Mucosa of rectum (tissue), 2 donors: ENCODE measurements around the gene ZNF324B.
"Not testable (repeated sequence)": the region's sequence is repeated elsewhere in the genome, so short reads cannot be mapped to it uniquely, and the experiment has no call there.

ENCODE experiments used
- H3K27ac ChIP-seq, 2 donors: one replicate each; pipeline ENCODE4 v1.7.0; 2013; ENCODE audit warnings: inconsistent platforms in 2 of 2, low read depth in 2 of 2, low read length in 2 of 2
- H3K27me3 ChIP-seq, 2 donors: one replicate each; pipeline ENCODE4 v1.7.0; 2013; ENCODE audit warnings: low read length in 2 of 2; ENCODE audit not compliant: control insufficient read depth in 2 of 2, insufficient read depth in 2 of 2
- H3K36me3 ChIP-seq, 2 donors: one replicate each; pipeline ENCODE4 v1.7.0; 2013; ENCODE audit warnings: low read length in 2 of 2; ENCODE audit not compliant: control insufficient read depth in 2 of 2, insufficient read depth in 2 of 2
- H3K4me1 ChIP-seq, 2 donors: one replicate each; pipeline ENCODE4 v1.7.0; 2013; ENCODE audit warnings: low read length in 2 of 2, mild to moderate bottlenecking in 1 of 2; ENCODE audit not compliant: control insufficient read depth in 2 of 2, insufficient read depth in 2 of 2
- H3K4me3 ChIP-seq, 2 donors: one replicate each; pipeline ENCODE4 v1.7.0; 2013; ENCODE audit warnings: low read length in 2 of 2
- H3K9ac ChIP-seq, 2 donors: one replicate each; pipeline ENCODE4 v1.7.0; 2013; ENCODE audit warnings: low read length in 2 of 2, low read depth in 1 of 2, mild to moderate bottlenecking in 1 of 2
- H3K9me3 ChIP-seq, 2 donors: one replicate each; pipeline ENCODE4 v1.7.0; 2013; ENCODE audit warnings: low read length in 2 of 2; ENCODE audit not compliant: control insufficient read depth in 2 of 2
- donor health status: healthy.
- donor health status: Normal muscosa, but diverticular disease.

The ZNF324B gene

GRCh38 chr19:58479736-58480480 lies 28.5 kb downstream of the ZNF324B start:
- Histone ChIP-seq H3K9ac (no peak overlapping the region), H3K4me3 (no peak overlapping the region), H3K27me3 (no peaks in the 10 kb centered on the region), H3K36me3 (peaks cover 7 to 12% of the 10 kb centered on the region in 2 donors), H3K4me1 (peaks cover 13 to 14% of the 10 kb centered on the region in 2 donors), H3K9me3 (no peaks in the 10 kb centered on the region), H3K27ac (no peak overlapping the region)

GRCh38 chr19:58480481-58480830 lies 29.0 kb downstream of the ZNF324B start:
- Histone ChIP-seq H3K4me1 (peaks cover 8% of the 10 kb centered on the region in 2 donors), H3K9ac (no peak overlapping the region), H3K9me3 (no peaks in the 10 kb centered on the region), H3K27ac (no peak overlapping the region), H3K36me3 (peaks cover 7 to 12% of the 10 kb centered on the region in 2 donors), H3K4me3 (no peak overlapping the region), H3K27me3 (no peaks in the 10 kb centered on the region)

- Histone ChIP-seq H3K4me3 (no peak overlapping the region), H3K4me1 (peaks cover 6 to 8% of the 10 kb centered on the region in 2 donors), H3K9ac (no peak overlapping the region), H3K27ac (no peak overlapping the region), H3K27me3 (no peaks in the 10 kb centered on the region), H3K36me3 (peaks cover 7 to 12% of the 10 kb centered on the region in 2 donors), H3K9me3 (no peaks in the 10 kb centered on the region)
Measured at GRCh38 chr19:58480831-58481230, 29.4 kb downstream of the ZNF324B start.

GRCh38 chr19:58482372-58482771 lies 30.9 kb downstream of the ZNF324B start:
- Histone ChIP-seq H3K4me1 (no peaks in the 10 kb centered on the region), H3K9ac (no peak overlapping the region), H3K36me3 (peaks cover 7 to 12% of the 10 kb centered on the region in 2 donors), H3K27me3 (no peaks in the 10 kb centered on the region), H3K27ac (no peak overlapping the region), H3K4me3 (no peak overlapping the region), H3K9me3 (no peaks in the 10 kb centered on the region)

GRCh38 chr19:58483776-58484175 lies 32.4 kb downstream of the ZNF324B start:
- peaks cover 4 to 12% of the 10 kb centered on the region in 2 donors for H3K36me3 ChIP-seq
- H3K9ac ChIP-seq: no peak overlapping the region
- H3K27me3 ChIP-seq: no peaks in the 10 kb centered on the region
- H3K4me3 ChIP-seq: no peak overlapping the region
- H3K27ac ChIP-seq: no peak overlapping the region
- no peaks in the 10 kb centered on the region for H3K4me1 ChIP-seq
- no peaks in the 10 kb centered on the region for H3K9me3 ChIP-seq

GRCh38 chr19:58484349-58484748 lies 32.9 kb downstream of the ZNF324B start:
- not testable (repeated sequence) for H3K27ac ChIP-seq, H3K27me3 ChIP-seq

GRCh38 chr19:58491393-58491792 lies 40.0 kb downstream of the ZNF324B start:
- Histone ChIP-seq H3K27ac (no peak overlapping the region), H3K4me3 (no peak overlapping the region), H3K27me3 (no peaks in the 10 kb centered on the region), H3K4me1 (no peaks in the 10 kb centered on the region), H3K9ac (no peak overlapping the region), H3K9me3 (no peaks in the 10 kb centered on the region), H3K36me3 (no peaks in the 10 kb centered on the region)

More at GRCh38 chr19:58484349-58484748, 32.9 kb downstream of the ZNF324B start:
- H3K9me3 ChIP-seq, H3K9ac ChIP-seq, H3K4me3 ChIP-seq, H3K4me1 ChIP-seq: not testable (repeated sequence)
- peaks cover 4 to 12% of the 10 kb centered on the region in 2 donors for H3K36me3 ChIP-seq

GRCh38 chr19:58492265-58492664 lies 40.8 kb downstream of the ZNF324B start:
- no peaks in the 10 kb centered on the region for H3K36me3 ChIP-seq
- H3K4me1 ChIP-seq: no peaks in the 10 kb centered on the region
- H3K9me3 ChIP-seq: no peaks in the 10 kb centered on the region
- H3K27me3 ChIP-seq: no peaks in the 10 kb centered on the region
- no peak overlapping the region for H3K4me3 ChIP-seq
- no peak overlapping the region for H3K27ac ChIP-seq
- no peak overlapping the region for H3K9ac ChIP-seq

GRCh38 chr19:58497634-58498170 lies 46.3 kb downstream of the ZNF324B start:
- no peak overlapping the region for H3K9ac ChIP-seq
- H3K9me3 ChIP-seq: peaks cover 0 to 1% of the 10 kb centered on the region in 2 donors
- no peaks in the 10 kb centered on the region for H3K27me3 ChIP-seq
- no peaks in the 10 kb centered on the region for H3K36me3 ChIP-seq
- no peak overlapping the region for H3K4me3 ChIP-seq
- H3K27ac ChIP-seq: no peak overlapping the region
- peaks cover 7 to 12% of the 10 kb centered on the region in 2 donors for H3K4me1 ChIP-seq

GRCh38 chr19:58498316-58499020 lies 47.0 kb downstream of the ZNF324B start:
- H3K9me3 ChIP-seq: peaks cover 0 to 1% of the 10 kb centered on the region in 2 donors
- no peaks in the 10 kb centered on the region for H3K36me3 ChIP-seq
- peak overlapping the region; percentile 63 to 76 for H3K4me3 ChIP-seq
- H3K4me1 ChIP-seq: peaks cover 7 to 12% of the 10 kb centered on the region in 2 donors
- peak overlapping the region in 1 of 2 donors; percentile 86 for H3K27ac ChIP-seq
- peak overlapping the region in 1 of 2 donors; percentile 32 for H3K9ac ChIP-seq
- H3K27me3 ChIP-seq: no peaks in the 10 kb centered on the region
